PC-3 (cell line): Measurements from ENCODE around the gene EXOC6. TPM values are rescaled to one million over a fixed set of nuclear protein-coding genes. Genes with fewer than 3 reads are reported as not detected.

Experiments used
- ATAC-seq: fragments of 200-7000 bp; cut with Tn5 transposase; 2 replicates; pipeline ENCODE4 v1.9.1; 2020; ENCODE audit warnings: mild to moderate bottlenecking, moderate library complexity
- BruUV-seq: library from RNA; stranded (reverse); fragments of 400-500 nt; replicated peaks from 2 replicates; lab custom pipeline; 2021; lab: Mats Ljungman, UMichigan
- CTCF ChIA-PET: fragments of 300-600 bp; sonication (Branson Sonifier 250); formaldehyde crosslinking; loops from one replicate; lab custom pipeline; 2022; ENCODE audit warnings: antibody characterized with exemption; lab: Charles Lee
- POLR2A ChIA-PET: fragments of 300-600 bp; sonication (Branson Sonifier 250); formaldehyde crosslinking; loops from one replicate; lab custom pipeline; 2022; ENCODE audit warnings: antibody characterized with exemption; ENCODE audit not compliant: unreplicated experiment; lab: Charles Lee
- DNase-seq: peaks from one replicate; pipeline ENCODE4 v3.0.0-alpha.2; 2015
- H2AFZ ChIP-seq: fragments of 300-600 bp; sonication (generic); 2 replicates; pipeline ENCODE4 v1.6.0; 2016; ENCODE audit warnings: antibody characterized with exemption, low read length
- H3F3A ChIP-seq: fragments of 300-600 bp; sonication (generic); one replicate; pipeline ENCODE4 v1.6.0; 2017; ENCODE audit warnings: antibody characterized with exemption, low read length, control low read depth, mild to moderate bottlenecking; ENCODE audit not compliant: unreplicated experiment
- H3K27ac ChIP-seq: fragments of 300-600 bp; sonication (generic); 2 replicates; pipeline ENCODE4 v1.5.1; 2016; ENCODE audit warnings: mild to moderate bottlenecking, low read length
- H3K27me3 ChIP-seq: fragments of 300-600 bp; sonication (generic); 2 replicates; pipeline ENCODE4 v1.6.1; 2016; ENCODE audit warnings: low read length, mixed read lengths
- H3K36me3 ChIP-seq: fragments of 300-600 bp; sonication (generic); 2 replicates; pipeline ENCODE4 v1.6.1; 2016; ENCODE audit warnings: low read depth, mixed run types, low read length, mixed read lengths
- H3K4me1 ChIP-seq: fragments of 300-600 bp; sonication (generic); 2 replicates; pipeline ENCODE4 v1.5.1; 2016; ENCODE audit warnings: low read length; ENCODE audit not compliant: insufficient read depth
- H3K4me2 ChIP-seq: fragments of 300-600 bp; sonication (generic); 2 replicates; pipeline ENCODE4 v1.6.0; 2016; ENCODE audit warnings: low read length
- H3K4me3 ChIP-seq: fragments of 300-600 bp; sonication (generic); 2 replicates; pipeline ENCODE4 v1.5.1; 2016; ENCODE audit warnings: mild to moderate bottlenecking, low read length, mixed read lengths
- H3K79me2 ChIP-seq: fragments of 300-600 bp; sonication (generic); 2 replicates; pipeline ENCODE4 v1.6.1; 2017; ENCODE audit warnings: low read length, mixed read lengths
- H3K9ac ChIP-seq: fragments of 300-600 bp; sonication (generic); 2 replicates; pipeline ENCODE4 v1.6.0; 2016; ENCODE audit warnings: mild to moderate bottlenecking, low read length
- H3K9me2 ChIP-seq: fragments of 300-600 bp; sonication (generic); replicated peaks from 2 replicates; pipeline ENCODE4 v1.6.1; 2016; ENCODE audit warnings: mixed run types, low read length, mixed read lengths
- H3K9me3 ChIP-seq: fragments of 300-600 bp; sonication (generic); 2 replicates; pipeline ENCODE4 v1.6.1; 2016; ENCODE audit warnings: low read length, mixed read lengths
- H4K20me1 ChIP-seq: fragments of 300-600 bp; sonication (generic); 2 replicates; pipeline ENCODE4 v1.6.1; 2016; ENCODE audit warnings: low read length, mixed read lengths
- EZH2 ChIP-seq: fragments of 300-600 bp; sonication (generic); IDR thresholded peaks from one replicate; pipeline ENCODE4 v1.6.1; 2017; ENCODE audit warnings: antibody characterized with exemption, mild to moderate bottlenecking, low read length; ENCODE audit not compliant: unreplicated experiment
- EZH2phosphoT487 ChIP-seq: fragments of 300-600 bp; sonication (generic); IDR thresholded peaks from 2 replicates; pipeline ENCODE4 v1.6.1; 2018; ENCODE audit warnings: mild to moderate bottlenecking, antibody characterized with exemption, low read length, borderline replicate concordance
- intact Hi-C: fragments of 100-400 bp; cut with micrococcal nuclease; formaldehyde crosslinking; loops from 2 replicates; pipeline ENCODE4 v1.9.0; 2023
- total RNA-seq: library from RNA; depleted of rRNA; stranded (reverse); fragments of >200 nt; gene quantifications from 2 replicates; pipeline ENCODE4 v1.2.3, GENCODE V29; 2014
- TF ChIP-seq, protein P1 (sequence below): fragments of 300-600 bp; sonication (generic); conservative IDR thresholded peaks from 2 replicates; pipeline ENCODE4 v1.5.1; 2017; ENCODE audit warnings: antibody characterized with exemption, low read depth, mild to moderate bottlenecking, low read length

EXOC6 gene
- total RNA-seq, 1 experiment from 2014 or later = 5.7 TPM

DNA sequence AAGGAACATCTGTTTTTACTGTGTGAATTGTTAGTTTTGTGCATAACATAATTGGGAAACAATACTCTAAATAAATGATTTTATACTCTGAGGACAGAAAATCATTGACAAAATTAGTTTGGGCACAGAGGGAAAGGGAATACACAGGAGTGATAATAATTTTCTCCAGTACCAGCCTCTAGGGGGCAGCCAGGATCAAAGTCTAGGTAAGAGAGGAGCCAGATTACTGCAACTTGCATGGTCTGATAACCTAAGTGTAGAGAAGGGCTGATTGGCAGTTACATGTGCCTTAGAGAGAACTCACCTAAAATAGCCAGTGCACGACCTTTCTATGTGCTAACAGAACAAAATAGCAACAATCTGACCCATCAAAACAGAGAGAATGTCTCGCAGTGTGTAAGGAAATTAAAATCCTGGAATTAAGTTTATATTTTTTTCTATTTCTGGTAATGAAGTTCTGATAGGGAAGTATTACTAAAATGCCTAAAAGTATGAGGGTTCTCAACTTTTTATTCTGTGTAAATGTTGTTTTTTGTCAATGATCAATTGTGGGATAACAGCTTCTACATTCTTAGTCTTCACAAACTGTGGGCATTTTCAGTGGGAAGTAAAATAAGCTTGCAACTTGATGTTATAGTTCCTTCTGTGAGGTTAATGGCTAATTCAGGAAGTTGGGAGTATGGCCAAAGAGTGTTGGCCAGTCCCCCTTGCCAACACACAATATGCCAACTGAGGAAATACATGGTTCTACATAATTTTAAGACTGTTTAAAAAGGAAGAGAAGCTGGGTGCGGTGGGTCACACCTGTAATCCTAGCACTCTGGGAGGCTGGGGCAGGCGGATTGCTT is 66.4 kb downstream of the EXOC6 start:
- POLR2A ChIA-PET = no interaction called here
- Histone ChIP-seq H3K4me3 (no peak overlapping the region), H3K79me2 (no peaks in the 10 kb centered on the region), H3K9ac (no peak overlapping the region), H4K20me1 (no peaks in the 10 kb centered on the region), H3K4me2 (no peak overlapping the region), H2AFZ (no peak overlapping the region), H3K9me2 (no peaks in the 10 kb centered on the region), H3K36me3 (no peaks in the 10 kb centered on the region), H3F3A (no peaks in the 10 kb centered on the region), H3K9me3 (no peaks in the 10 kb centered on the region), H3K27me3 (no peaks in the 10 kb centered on the region), H3K27ac (no peak overlapping the region), H3K4me1 (no peaks in the 10 kb centered on the region)
- ATAC-seq (peak; percentile 83), DNase-seq (peak; percentile 58)
- CTCF ChIA-PET = no interaction called here
- no peak for TF ChIP-seq EZH2phosphoT487
- TF ChIP-seq, protein P1, sequence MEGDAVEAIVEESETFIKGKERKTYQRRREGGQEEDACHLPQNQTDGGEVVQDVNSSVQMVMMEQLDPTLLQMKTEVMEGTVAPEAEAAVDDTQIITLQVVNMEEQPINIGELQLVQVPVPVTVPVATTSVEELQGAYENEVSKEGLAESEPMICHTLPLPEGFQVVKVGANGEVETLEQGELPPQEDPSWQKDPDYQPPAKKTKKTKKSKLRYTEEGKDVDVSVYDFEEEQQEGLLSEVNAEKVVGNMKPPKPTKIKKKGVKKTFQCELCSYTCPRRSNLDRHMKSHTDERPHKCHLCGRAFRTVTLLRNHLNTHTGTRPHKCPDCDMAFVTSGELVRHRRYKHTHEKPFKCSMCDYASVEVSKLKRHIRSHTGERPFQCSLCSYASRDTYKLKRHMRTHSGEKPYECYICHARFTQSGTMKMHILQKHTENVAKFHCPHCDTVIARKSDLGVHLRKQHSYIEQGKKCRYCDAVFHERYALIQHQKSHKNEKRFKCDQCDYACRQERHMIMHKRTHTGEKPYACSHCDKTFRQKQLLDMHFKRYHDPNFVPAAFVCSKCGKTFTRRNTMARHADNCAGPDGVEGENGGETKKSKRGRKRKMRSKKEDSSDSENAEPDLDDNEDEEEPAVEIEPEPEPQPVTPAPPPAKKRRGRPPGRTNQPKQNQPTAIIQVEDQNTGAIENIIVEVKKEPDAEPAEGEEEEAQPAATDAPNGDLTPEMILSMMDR = peak; percentile 72
- intact Hi-C loops = no loop called here
- no TSS peak for BruUV-seq

DNA sequence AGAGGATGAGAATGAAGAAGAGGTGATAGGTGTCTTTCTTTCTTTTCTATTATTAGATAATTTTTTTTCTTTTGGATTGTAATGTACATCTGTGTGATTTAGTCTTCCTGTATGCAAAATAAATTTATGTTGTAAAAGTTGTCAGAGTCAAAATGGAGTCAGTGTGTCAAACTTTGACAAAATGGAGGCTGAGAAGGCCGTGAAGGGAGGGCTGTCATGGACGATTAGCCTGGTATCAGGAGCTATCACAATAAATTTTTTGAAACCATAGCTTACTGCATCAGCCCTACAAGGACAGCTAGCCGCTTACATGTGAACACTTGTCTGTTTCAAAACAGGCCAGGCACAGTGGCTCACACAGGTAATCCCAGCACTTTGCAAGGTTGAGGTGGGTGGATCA is 67.6 kb downstream of the EXOC6 start:
- H3K36me3 ChIP-seq = no peaks in the 10 kb centered on the region
- no peaks in the 10 kb centered on the region for H3F3A ChIP-seq
- H3K79me2 ChIP-seq = no peaks in the 10 kb centered on the region
- H3K9ac ChIP-seq = no peak overlapping the region
- no peaks in the 10 kb centered on the region for H4K20me1 ChIP-seq
- no peaks in the 10 kb centered on the region for H3K4me1 ChIP-seq
- DNase-seq (no peak), ATAC-seq (no peak)
- H3K9me3 ChIP-seq = no peaks in the 10 kb centered on the region; the same call in 1 of the 2 replicates
- intact Hi-C loops = no loop called here
- H3K9me2 ChIP-seq = no peaks in the 10 kb centered on the region
- TF ChIP-seq, protein P1 = no peak
- no peak for TF ChIP-seq EZH2
- TF ChIP-seq EZH2phosphoT487 = no peak
- POLR2A ChIA-PET = no interaction called here
- no peak overlapping the region for H3K4me3 ChIP-seq
- CTCF ChIA-PET = no interaction called here
- H3K4me2 ChIP-seq = no peak overlapping the region
- no peaks in the 10 kb centered on the region for H3K27me3 ChIP-seq
- BruUV-seq = no TSS peak
- no peak overlapping the region for H2AFZ ChIP-seq
- H3K27ac ChIP-seq = no peak overlapping the region

DNA sequence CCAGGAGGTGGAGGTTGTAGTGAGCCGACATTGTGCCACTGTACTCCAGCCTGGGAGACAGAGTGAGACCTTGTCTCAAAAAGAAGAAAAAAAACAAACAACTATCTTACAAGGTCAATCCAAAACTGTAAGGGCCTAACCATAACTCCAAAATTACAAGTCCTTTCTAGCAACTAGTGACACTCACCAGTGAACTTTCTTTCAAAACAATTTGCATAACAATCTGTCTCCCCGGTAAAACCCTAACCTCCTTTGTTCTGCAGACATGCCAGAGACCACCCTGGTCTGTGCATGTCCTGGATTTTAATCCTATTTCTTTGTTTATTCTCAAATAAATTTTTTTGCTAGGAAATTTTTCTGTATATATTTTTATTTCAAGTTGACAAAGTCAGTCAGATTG is 68.1 kb downstream of the EXOC6 start:
- H3K4me3 ChIP-seq = no peak overlapping the region
- H3K9ac ChIP-seq = no peak overlapping the region
- ChIA-PET POLR2A (no interaction called here), CTCF (no interaction called here)
- no peaks in the 10 kb centered on the region for H3K36me3 ChIP-seq
- DNase-seq (no peak), ATAC-seq (no peak)
- no TSS peak for BruUV-seq
- no peaks in the 10 kb centered on the region for H3K79me2 ChIP-seq
- H3K9me3 ChIP-seq = no peaks in the 10 kb centered on the region; the same call in 1 of the 2 replicates
- no peaks in the 10 kb centered on the region for H3K4me1 ChIP-seq
- no peak overlapping the region for H3K4me2 ChIP-seq
- TF ChIP-seq, protein P1 = no peak
- TF ChIP-seq EZH2phosphoT487 = no peak
- no peak for TF ChIP-seq EZH2
- H2AFZ ChIP-seq = no peak overlapping the region
- no peaks in the 10 kb centered on the region for H3K9me2 ChIP-seq
- intact Hi-C loops = no loop called here
- no peaks in the 10 kb centered on the region for H3F3A ChIP-seq
- no peaks in the 10 kb centered on the region for H4K20me1 ChIP-seq
- no peak overlapping the region for H3K27ac ChIP-seq
- H3K27me3 ChIP-seq = no peaks in the 10 kb centered on the region
